Mucosa of descending colon (tissue), 3 donors: ENCODE data around the gene XPNPEP2. TPM values are rescaled to one million over a fixed set of nuclear protein-coding genes. Genes with fewer than 3 reads are reported as not detected.

Experiments
- ATAC-seq: fragments of 200-7000 bp; cut with Tn5 transposase; one replicate; pipeline ENCODE4 v1.9.1; 2020; ENCODE audit warnings: mild to moderate bottlenecking, moderate library complexity
- DNase-seq, 3 donors: peaks; one replicate each; pipeline ENCODE4 v3.0.0-alpha.2; 2020
- H3K36me3 ChIP-seq: fragments of 200-600 bp; one replicate; pipeline ENCODE4 v1.8.0; 2021; ENCODE audit warnings: low read depth, mild to moderate bottlenecking
- H3K4me1 ChIP-seq: fragments of 200-600 bp; one replicate; pipeline ENCODE4 v1.8.0; 2021; ENCODE audit warnings: low read depth, mild to moderate bottlenecking
- H3K4me3 ChIP-seq: fragments of 200-600 bp; one replicate; pipeline ENCODE4 v1.8.0; 2021; ENCODE audit warnings: mild to moderate bottlenecking
- H3K9me3 ChIP-seq: fragments of 200-600 bp; one replicate; pipeline ENCODE4 v1.8.0; 2021; ENCODE audit warnings: mild to moderate bottlenecking
- CTCF ChIP-seq: fragments of 200-600 bp; IDR thresholded peaks from one replicate; pipeline ENCODE4 v1.8.0; 2022; ENCODE audit warnings: antibody characterized with exemption, mild to moderate bottlenecking
- intact Hi-C, 2 donors: fragments of 100-400 bp; cut with DNase I in 1 of 2; cut with micrococcal nuclease in 1 of 2; formaldehyde crosslinking; loops; one replicate each; pipeline versions ENCODE4 v1.11.0 to v1.11.1; 2022; cut with DNase I, micrococcal nuclease
- total RNA-seq, 3 donors: library from RNA; stranded (reverse); fragmentation: NEBNext Ultra II Directional in 2 of 3; extraction: Animal tissue kit (Norgen Biotek cat#: 25700) in 2 of 3; gene quantifications; one replicate each; pipeline versions ENCODE4 v1.2.1 to v1.2.4, GENCODE V29; 2021 to 2023
- donor health status: DM: no; HTN: no; CAD: no; lungs with moderate emphysema.
- donor health status: DM: no; HTN: no; CAD: no.
- donor health status: DM: no; HTN: yes; CAD: no.

XPNPEP2 gene
- total RNA-seq, 3 donors from 2014 or later: 4.9 to 14.5 (median 11.3) TPM

GRCh38 chrX:129804806-129805205 lies 66.0 kb downstream of the XPNPEP2 start:
- no peak for ATAC-seq
- intact Hi-C loops: no loop called here
- Histone ChIP-seq H3K4me1 (no peaks in the 10 kb centered on the region), H3K4me3 (no peak overlapping the region), H3K9me3 (no peaks in the 10 kb centered on the region), H3K36me3 (no peaks in the 10 kb centered on the region)
- no peak for DNase-seq
- TF ChIP-seq CTCF: no peak

GRCh38 chrX:129808158-129808828 lies 69.5 kb downstream of the XPNPEP2 start:
- ATAC-seq: no peak
- Histone ChIP-seq H3K4me3 (no peak overlapping the region), H3K36me3 (no peaks in the 10 kb centered on the region), H3K4me1 (no peaks in the 10 kb centered on the region), H3K9me3 (no peaks in the 10 kb centered on the region)
- no peak for DNase-seq
- intact Hi-C loops: no loop called here
- no peak for TF ChIP-seq CTCF

- Histone ChIP-seq H3K4me3 (no peak overlapping the region), H3K36me3 (no peaks in the 10 kb centered on the region), H3K9me3 (no peaks in the 10 kb centered on the region), H3K4me1 (no peaks in the 10 kb centered on the region)
- TF ChIP-seq CTCF: no peak
- intact Hi-C loops: no loop called here
- no peak for DNase-seq
- ATAC-seq: no peak
Observed at GRCh38 chrX:129808829-129809796, 70.3 kb downstream of the XPNPEP2 start.

- Histone ChIP-seq H3K4me3 (no peak overlapping the region), H3K36me3 (no peaks in the 10 kb centered on the region), H3K9me3 (no peaks in the 10 kb centered on the region), H3K4me1 (no peaks in the 10 kb centered on the region)
- no peak for TF ChIP-seq CTCF
- DNase-seq (no peak), ATAC-seq (no peak)
- intact Hi-C loops: no loop called here
Observed at GRCh38 chrX:129813662-129814368, 75.0 kb downstream of the XPNPEP2 start.

GRCh38 chrX:129818123-129818522 lies 79.3 kb downstream of the XPNPEP2 start:
- no peak overlapping the region for H3K4me3 ChIP-seq
- DNase-seq: no peak
- no peak for TF ChIP-seq CTCF
- no peaks in the 10 kb centered on the region for H3K9me3 ChIP-seq
- no peak for ATAC-seq
- H3K4me1 ChIP-seq: no peaks in the 10 kb centered on the region
- no peaks in the 10 kb centered on the region for H3K36me3 ChIP-seq
- intact Hi-C loops: no loop called here

Other genes starting within 250 kb of the XPNPEP2 start
- gene SMARCA1, start 215.5 kb upstream of the XPNPEP2 start, total RNA-seq: 10 to 100 TPM in 1 of 3 donors, 1 to 10 TPM in 2; 3.1 to 31.6 (median 6.0) TPM
- 10 to 100 TPM; 27.0 to 34.5 (median 30.7) TPM for gene OCRL, start 198.7 kb upstream of the XPNPEP2 start, total RNA-seq
- under 1 TPM; 0.29 to 0.43 (median 0.41) TPM for gene APLN, start 84.0 kb upstream of the XPNPEP2 start, total RNA-seq
- 10 to 100 TPM in 1 of 3 donors, 1 to 10 TPM in 2; 6.1 to 10.1 (median 7.2) TPM for gene SASH3, start 41.0 kb downstream of the XPNPEP2 start, total RNA-seq
- 10 to 100 TPM; 23.1 to 41.2 (median 33.6) TPM for gene ZDHHC9, start 104.9 kb downstream of the XPNPEP2 start, total RNA-seq
- gene UTP14A, start 167.2 kb downstream of the XPNPEP2 start, total RNA-seq: 10 to 100 TPM; 10.1 to 16.4 (median 12.8) TPM
- gene BCORL1, start 243.7 kb downstream of the XPNPEP2 start, total RNA-seq: 10 to 100 TPM in 2 of 3 donors, 1 to 10 TPM in 1; 7.3 to 24.2 (median 10.0) TPM